GM21717 (cell line): ENCODE data around the gene STRIP1.

Experiments
- ATAC-seq: cut with Tn5 transposase; IDR thresholded peaks from one replicate; pipeline ENCODE4 v1.9.1; 2021; ENCODE audit warnings: mild to moderate bottlenecking, moderate library complexity; ENCODE audit not compliant: unreplicated experiment

The STRIP1 gene

GRCh38 chr1:110049801-110050601 lies 15.6 kb downstream of the STRIP1 start:
- no peak for ATAC-seq

- ATAC-seq: no peak
These were observed 16.3 kb downstream of the STRIP1 start for GRCh38 chr1:110050602-110051261.

GRCh38 chr1:110051262-110051648 lies 16.8 kb downstream of the STRIP1 start:
- ATAC-seq: no peak

GRCh38 chr1:110053552-110054428 lies 19.4 kb downstream of the STRIP1 start:
- no peak for ATAC-seq

- no peak for ATAC-seq
These were observed 21.3 kb downstream of the STRIP1 start for GRCh38 chr1:110055493-110056284.

- no peak for ATAC-seq
These were observed 21.9 kb downstream of the STRIP1 start for GRCh38 chr1:110056285-110056683.

- no peak for ATAC-seq
These were observed 22.4 kb downstream of the STRIP1 start for GRCh38 chr1:110056776-110057175.

- no peak for ATAC-seq
These were observed 23.6 kb downstream of the STRIP1 start for GRCh38 chr1:110057963-110058518.

- ATAC-seq: no peak
These were observed 24.2 kb downstream of the STRIP1 start for GRCh38 chr1:110058591-110058990.

GRCh38 chr1:110059133-110059863 lies 24.9 kb downstream of the STRIP1 start:
- ATAC-seq: no peak

- no peak for ATAC-seq
These were observed 25.7 kb downstream of the STRIP1 start for GRCh38 chr1:110060034-110060661.

GRCh38 chr1:110060662-110061060 lies 26.2 kb downstream of the STRIP1 start:
- no peak for ATAC-seq

- ATAC-seq: no peak
These were observed 26.9 kb downstream of the STRIP1 start for GRCh38 chr1:110061341-110061740.

- no peak for ATAC-seq
These were observed 28.2 kb downstream of the STRIP1 start for GRCh38 chr1:110062612-110063011.

- ATAC-seq: no peak
These were observed 29.4 kb downstream of the STRIP1 start for GRCh38 chr1:110063781-110064180.

GRCh38 chr1:110064576-110065337 lies 30.3 kb downstream of the STRIP1 start:
- no peak for ATAC-seq

GRCh38 chr1:110065841-110066240 lies 31.4 kb downstream of the STRIP1 start:
- ATAC-seq: no peak

GRCh38 chr1:110067479-110067892 lies 33.1 kb downstream of the STRIP1 start:
- ATAC-seq: no peak
